K562 (cell line): ENCODE data around the gene RNF167. TPM values are rescaled to one million over a fixed set of nuclear protein-coding genes. Genes with fewer than 3 reads are reported as not detected.

Experiments used
- ATAC-seq: fragments of 200-7000 bp; cut with Tn5 transposase; 3 replicates; pipeline ENCODE4 v1.9.1; 2020; ENCODE audit warnings: moderate library complexity
- BruUV-seq: library from RNA; stranded (reverse); fragments of 400-500 nt; replicated peaks from 2 replicates; lab custom pipeline; 2021; lab: Mats Ljungman, UMichigan
- CTCF ChIA-PET: fragments of 300-600 bp; formaldehyde crosslinking; extraction: SDS; loops from one replicate; lab custom pipeline; 2021; ENCODE audit warnings: low intra/inter-chr PET ratio; lab: Yijun Ruan, JAX
- POLR2A ChIA-PET: fragments of 300-600, 350-650 bp; sonication (Branson Sonifier 250); formaldehyde crosslinking; extraction: SDS; loops from one replicate; lab custom pipeline; 2021; ENCODE audit warnings: antibody characterized with exemption, inconsistent platforms; lab: Yijun Ruan, JAX
- DNase-seq, 4 experiments: peaks; one replicate each; pipeline versions ENCODE4 v3.0.0 to v3.0.0-alpha.2; 2011 to 2018; ENCODE audit warnings: low spot score in 3 of 4, mixed read lengths in 3 of 4; ENCODE audit errors: extremely low read depth in 1 of 4
- FAIRE-seq: peaks from 2 replicates; lab custom pipeline; 2011; peaks lifted over from hg19 to GRCh38; lab: Jason Lieb, UNC
- H2AFZ ChIP-seq: 2 replicates; pipeline ENCODE4 v1.6.0; 2011; ENCODE audit warnings: low read depth, low read length, control low read depth, inconsistent platforms
- H3K27ac ChIP-seq: fragments of 200-600 bp; 3 replicates; pipeline ENCODE4 v1.8.0; 2011; ENCODE audit warnings: low read depth, mild to moderate bottlenecking, control low read depth, inconsistent platforms, low read length, moderate library complexity, mixed read lengths; ENCODE audit errors: extremely low read depth
- H3K27me3 ChIP-seq, 2 experiments: fragments of 300-600 bp in 1 of 2; 2 replicates in 1 of 2; 3 replicates in 1 of 2; pipeline versions ENCODE4 v1.6.0 to v1.8.0; 2011; ENCODE audit warnings: inconsistent platforms in 2 of 2, low read length in 2 of 2, mild to moderate bottlenecking in 1 of 2, mixed read lengths in 1 of 2, moderate library complexity in 1 of 2; ENCODE audit not compliant: control insufficient read depth in 2 of 2, insufficient read depth in 2 of 2
- H3K36me3 ChIP-seq: fragments of 300-600 bp; 3 replicates; pipeline ENCODE4 v1.8.0; 2011; ENCODE audit warnings: mild to moderate bottlenecking, low read length, inconsistent platforms; ENCODE audit not compliant: control insufficient read depth, insufficient read depth
- H3K4me1 ChIP-seq, 2 experiments: fragments of 200-600 bp in 1 of 2; replicated peaks in 1 of 2; 2 replicates in 1 of 2; 3 replicates in 1 of 2; pipeline versions ENCODE4 v1.5.1 to v1.8.0; 2011; ENCODE audit warnings: inconsistent platforms in 2 of 2, low read length in 2 of 2, mild to moderate bottlenecking in 1 of 2, mixed read lengths in 1 of 2, moderate library complexity in 1 of 2; ENCODE audit not compliant: control insufficient read depth in 2 of 2, insufficient read depth in 2 of 2
- H3K4me2 ChIP-seq: 2 replicates; pipeline ENCODE4 v1.6.1; 2011; ENCODE audit warnings: low read length, control low read depth, inconsistent platforms, mixed read lengths; ENCODE audit not compliant: insufficient read depth
- H3K4me3 ChIP-seq: fragments of 200-600 bp; sonication (generic), shearing (Covaris generic); 2 replicates; pipeline ENCODE4 v1.5.1; 2016; ENCODE audit warnings: control low read depth, inconsistent platforms
- H3K79me2 ChIP-seq: fragments of 200-600 bp; 3 replicates; pipeline ENCODE4 v1.8.0; 2011; ENCODE audit warnings: low read length, inconsistent platforms; ENCODE audit not compliant: control insufficient read depth, insufficient read depth
- H3K9ac ChIP-seq, 2 experiments: 2 replicates each; pipeline versions ENCODE4 v1.6.0 to v1.6.1; 2011; ENCODE audit warnings: low read depth in 2 of 2, low read length in 2 of 2, control low read depth in 1 of 2, inconsistent platforms in 1 of 2, mild to moderate bottlenecking in 1 of 2, mixed read lengths in 1 of 2; ENCODE audit not compliant: insufficient read depth in 1 of 2
- H3K9me1 ChIP-seq: one replicate; pipeline ENCODE4 v1.6.0; 2011; ENCODE audit warnings: inconsistent platforms, mild to moderate bottlenecking, low read length, moderate library complexity; ENCODE audit not compliant: control insufficient read depth, insufficient read depth
- H3K9me3 ChIP-seq: replicated peaks from 2 replicates; pipeline ENCODE4 v1.5.1; 2011; ENCODE audit warnings: low read depth, low read length, inconsistent platforms; ENCODE audit not compliant: control insufficient read depth, insufficient read depth
- H4K20me1 ChIP-seq: replicated peaks from 2 replicates; pipeline ENCODE4 v1.6.1; 2011; ENCODE audit warnings: low read length, inconsistent platforms, mixed read lengths; ENCODE audit not compliant: control insufficient read depth, insufficient read depth
- CTCF ChIP-seq, 3 experiments: IDR thresholded peaks in 2 of 3; conservative IDR thresholded peaks in 1 of 3; 2 replicates each; pipeline ENCODE4 v1.5.1; 2011 to 2012; ENCODE audit warnings: low read length in 3 of 3, mild to moderate bottlenecking in 3 of 3, control low read depth in 2 of 3, improper control_type of control experiment in 1 of 3, inconsistent platforms in 1 of 3, low read depth in 1 of 3, mixed read lengths in 1 of 3, moderate library complexity in 1 of 3; ENCODE audit not compliant: insufficient read depth in 2 of 3
- FOXJ2 ChIP-seq: fragments of 200-800 bp; sonication (Bioruptor generic); IDR thresholded peaks from 2 replicates; pipeline ENCODE4 v1.6.1; 2016; ENCODE audit warnings: missing genetic modification characterization, missing compliant biosample characterization
- HDAC3 ChIP-seq: fragments of 450-650 bp; IDR thresholded peaks from 2 replicates; pipeline ENCODE4 v1.6.1; 2018; ENCODE audit warnings: borderline replicate concordance, mild to moderate bottlenecking, moderate library complexity; ENCODE audit not compliant: partially characterized antibody
- HMGXB4 ChIP-seq: sonication (generic); formaldehyde crosslinking; IDR thresholded peaks from 2 replicates; pipeline ENCODE4 v1.8.1; 2023; ENCODE audit warnings: mild to moderate bottlenecking, missing genetic modification reagents
- HNRNPL ChIP-seq: fragments of 200-400 bp; formaldehyde crosslinking; IDR thresholded peaks from 2 replicates; pipeline ENCODE4 v1.6.1; 2017; ENCODE audit warnings: low read depth, mild to moderate bottlenecking, low read length
- IRF2 ChIP-seq: sonication (generic); formaldehyde crosslinking; IDR thresholded peaks from 2 replicates; pipeline ENCODE4 v1.8.1; 2022; ENCODE audit warnings: mild to moderate bottlenecking, missing genetic modification reagents
- MAFK ChIP-seq: IDR thresholded peaks from 2 replicates; pipeline ENCODE4 v1.6.1; 2011; ENCODE audit warnings: low read length, improper control_type of control experiment
- POLR2AphosphoS2 ChIP-seq: IDR thresholded peaks from 2 replicates; pipeline ENCODE4 v1.6.1; 2012; ENCODE audit warnings: low read length, improper control_type of control experiment
- PYGO2 ChIP-seq: fragments of 450-650 bp; IDR thresholded peaks from 2 replicates; pipeline ENCODE4 v1.6.1; 2016; ENCODE audit warnings: mild to moderate bottlenecking, missing genetic modification characterization, moderate library complexity, missing compliant biosample characterization
- SETDB1 ChIP-seq: IDR thresholded peaks from one replicate; pipeline ENCODE4 v1.6.1; 2012; ENCODE audit warnings: low read length, control low read depth, inconsistent platforms
- SMC3 ChIP-seq: conservative IDR thresholded peaks from 2 replicates; pipeline ENCODE4 v1.6.1; 2011; ENCODE audit warnings: low read depth, low read length, improper control_type of control experiment; ENCODE audit not compliant: insufficient read depth
- SNAPC5 ChIP-seq: fragments of 250-450 bp; sonication (Bioruptor Pico); IDR thresholded peaks from 2 replicates; pipeline ENCODE4 v1.8.0; 2021; ENCODE audit warnings: moderate library complexity, mild to moderate bottlenecking, inconsistent platforms
- TRIM24 ChIP-seq, 2 experiments: fragments of 450-650 bp; IDR thresholded peaks; 2 replicates each; pipeline ENCODE4 v1.6.1; 2016
- VEZF1 ChIP-seq: fragments of 200-800 bp; sonication (Bioruptor generic); IDR thresholded peaks from 2 replicates; pipeline ENCODE4 v1.6.1; 2017; ENCODE audit warnings: missing genetic modification characterization, missing compliant biosample characterization
- ZNF561 ChIP-seq: fragments of 450-650 bp; formaldehyde crosslinking; conservative IDR thresholded peaks from 2 replicates; pipeline ENCODE4 v1.4.0; 2020; ENCODE audit warnings: mild to moderate bottlenecking, moderate library complexity
- ZNF583 ChIP-seq: fragments of 250-450 bp; sonication (Bioruptor Pico); IDR thresholded peaks from 2 replicates; pipeline ENCODE4 v1.4.0; 2020
- ZNF696 ChIP-seq: fragments of 250-450 bp; sonication (Bioruptor Pico); conservative IDR thresholded peaks from 2 replicates; pipeline ENCODE4 v1.4.0; 2020; ENCODE audit warnings: mild to moderate bottlenecking, moderate library complexity
- ZNF79 ChIP-seq: fragments of 250-450 bp; sonication (Bioruptor Pico); IDR thresholded peaks from 2 replicates; pipeline ENCODE4 v1.4.0; 2020; ENCODE audit warnings: low read depth, mild to moderate bottlenecking, moderate library complexity
- WGBS: fragments of 100-300 bp; shearing (Covaris generic); methylation state at CpG from one replicate; pipeline ENCODE4 v1.1.6; 2016; ENCODE audit warnings: low coverage, mixed read lengths; ENCODE audit not compliant: insufficient coverage; ENCODE audit errors: missing lambda C conversion rate; 5-methylcytosine and 5-hydroxymethylcytosine counted together
- in situ Hi-C: fragments of 300-500 bp; cut with MboI; formaldehyde crosslinking; loops from 4 replicates; pipeline ENCODE4 v1.15.0; 2018; ENCODE audit warnings: inconsistent platforms, mixed read lengths
- intact Hi-C: fragments of 100-400 bp; cut with micrococcal nuclease; formaldehyde crosslinking; loops from 2 replicates; pipeline ENCODE4 v1.14.2; 2022
- polyA plus RNA-seq, 8 experiments: library from polyadenylated mRNA; depleted of rRNA in 4 of 8; stranded (reverse) in 5 of 8; unstranded in 3 of 8; fragments of >200 nt; fragmentation: Nextera tagmentation in 2 of 8; fragmentation: Illumina TruSeq in 1 of 8; extraction: Ambion mirVana in 2 of 8; extraction: Trizol in 1 of 8; gene quantifications; 2 replicates each; pipeline versions ENCODE4 v1.2.1 to v1.2.3, GENCODE V29; 2011 to 2014; ENCODE audit warnings: inconsistent platforms in 1 of 8, missing spikeins in 1 of 8
- total RNA-seq, 7 experiments: library from RNA; depleted of rRNA in 6 of 7; stranded (reverse); fragments of >200 nt in 6 of 7; fragmentation: Illumina TruSeq in 2 of 7; extraction: Trizol in 2 of 7; gene quantifications; 2 replicates each; pipeline versions ENCODE4 v1.2.1 to v1.2.3, GENCODE V29; 2011 to 2021; ENCODE audit warnings: low replicate concordance in 1 of 7

The RNF167 gene
- total and polyA plus RNA-seq, 9 of the 15 experiments (the other 6 are each of a cell fraction or from before 2014, with no cell fraction given) = 16.5 to 143 (median 45.5) TPM

GRCh38 chr17:4980644-4981216, 40.7 kb downstream of the RNF167 start:
- Histone ChIP-seq H4K20me1 (0 out of 2 replicates have a peak, but pooled peaks cover 6% of the 10 kb centered on the region), H3K79me2 (peaks cover 1% of the 10 kb centered on the region; the same call in 2 of the 3 replicates), H3K4me3 (no peak overlapping the region), H3K36me3 (peaks cover 68% of the 10 kb centered on the region), H3K27ac (no peak overlapping the region), H3K9ac (no peak overlapping the region), H3K9me3 (no peaks in the 10 kb centered on the region), H2AFZ (no peak overlapping the region), H3K9me1 (no peaks in the 10 kb centered on the region), H3K4me1 (peaks cover 0 to 6% of the 10 kb centered on the region in 2 experiments; a peak in 1 of 5 replicates), H3K4me2 (no peak overlapping the region), H3K27me3 (no peaks in the 10 kb centered on the region)
- in situ Hi-C loops (no loop called here), intact Hi-C loops (loop anchor here (1.0 kb wide), 1 partner anchor 82 kb away; no protein-coding TSS in a partner anchor)
- no TSS peak for BruUV-seq
- CTCF ChIA-PET = interaction anchor here (1.0 to 2.3 kb wide), 2 partner anchors 78 to 81 kb away, joined by 3 to 16 read pairs; no protein-coding TSS in a partner anchor
- FAIRE-seq (peak; percentile 56), DNase-seq (peak; percentile 60 to 66 (median 66)), ATAC-seq (peak; percentile 90)
- 22% methylated on average over 4 of the region's 6 CpGs for WGBS
- POLR2A ChIA-PET = interaction anchor here (0.8 to 1.3 kb wide), 3 partner anchors 12 to 19 kb away, joined by 3 to 9 read pairs (median 5); partner anchors contain the start of gene SPAG7
- no peak for TF ChIP-seq SETDB1
- peak; percentile 36; the same call in 1 of the 2 replicates for TF ChIP-seq VEZF1 (CRISPR knock-in tag)
- no peak for TF ChIP-seq ZNF583 (CRISPR knock-in tag)
- no peak for TF ChIP-seq HNRNPL
- no peak for TF ChIP-seq ZNF79 (CRISPR knock-in tag)
- no peak for TF ChIP-seq SNAPC5 (CRISPR knock-in tag)
- TF ChIP-seq HDAC3 = no peak
- TF ChIP-seq TRIM24 (IDR thresholded peaks at IDR 0.05) = no peak
- no peak for TF ChIP-seq MAFK
- TF ChIP-seq POLR2AphosphoS2 = no peak
- TF ChIP-seq PYGO2 (tag) = no peak
- no peak for TF ChIP-seq HMGXB4
- no peak for TF ChIP-seq ZNF561 (CRISPR knock-in tag)
- TF ChIP-seq CTCF (IDR thresholded peaks at IDR 0.05 in 2 of 3, conservative IDR thresholded peaks at IDR 0.05 in 1 of 3; ENCODE audit: insufficient read depth in 2 of 3, low read depth in 1 of 3, low read length in 3 of 3) = peak; percentile 54 to 64 (median 60); a peak in 5 of 6 replicates
- no peak for TF ChIP-seq IRF2 (CRISPR knock-in tag)
- TF ChIP-seq FOXJ2 = no peak
- peak; percentile 60 for TF ChIP-seq SMC3
- TF ChIP-seq ZNF696 (CRISPR knock-in tag) = no peak
